H1 (cell line): ENCODE results near the gene CHD9. TPM values are rescaled to one million over a fixed set of nuclear protein-coding genes. Genes with fewer than 3 reads are reported as not detected.

Experiments used
- CTCF ChIA-PET: fragments of 300-600 bp; sonication (Branson Sonifier 250); formaldehyde crosslinking; loops from one replicate; lab custom pipeline; 2021; ENCODE audit not compliant: partially characterized antibody; lab: Charles Lee
- POLR2A ChIA-PET: fragments of 300-600 bp; sonication (Branson Sonifier 250); formaldehyde crosslinking; loops from one replicate; lab custom pipeline; 2021; ENCODE audit warnings: inconsistent platforms; ENCODE audit not compliant: partially characterized antibody; lab: Charles Lee
- DNase-seq, 2 experiments: peaks; one replicate each; pipeline versions ENCODE4 v3.0.0 to v3.0.0-alpha.2; 2010 to 2022; ENCODE audit warnings: low spot score in 2 of 2, low read depth in 1 of 2, mixed read lengths in 1 of 2
- FAIRE-seq: peaks from 2 replicates; lab custom pipeline; 2011; peaks lifted over from hg19 to GRCh38; lab: Jason Lieb, UNC
- H2AFZ ChIP-seq: 2 replicates; pipeline ENCODE4 v1.8.1; 2012; ENCODE audit warnings: low read length, inconsistent platforms
- H2AK5ac ChIP-seq: 2 replicates; pipeline ENCODE4 v1.6.1; 2013; ENCODE audit warnings: low read depth, low read length
- H2BK120ac ChIP-seq: replicated peaks from 2 replicates; pipeline ENCODE3; 2013; ENCODE audit warnings: low read depth, low read length, inconsistent platforms
- H2BK12ac ChIP-seq: 2 replicates; pipeline ENCODE4 v1.6.1; 2013; ENCODE audit warnings: low read depth, low read length
- H2BK15ac ChIP-seq: 2 replicates; pipeline ENCODE4 v1.6.1; 2013; ENCODE audit warnings: low read length
- H2BK20ac ChIP-seq: 2 replicates; pipeline ENCODE4 v1.6.1; 2013; ENCODE audit warnings: low read length
- H2BK5ac ChIP-seq: 2 replicates; pipeline ENCODE4 v1.6.1; 2013; ENCODE audit warnings: low read depth, low read length
- H3K14ac ChIP-seq: 2 replicates; pipeline ENCODE4 v1.6.1; 2013; ENCODE audit warnings: inconsistent platforms; ENCODE audit not compliant: insufficient read length
- H3K18ac ChIP-seq: 2 replicates; pipeline ENCODE4 v1.6.1; 2013; ENCODE audit warnings: low read length; ENCODE audit errors: extremely low read depth
- H3K23ac ChIP-seq: 2 replicates; pipeline ENCODE4 v1.6.1; 2013; ENCODE audit warnings: inconsistent platforms; ENCODE audit not compliant: insufficient read length
- H3K23me2 ChIP-seq: 2 replicates; pipeline ENCODE4 v1.6.1; 2013; ENCODE audit warnings: low read depth, low read length
- H3K27ac ChIP-seq: 2 replicates; pipeline ENCODE4 v1.6.1; 2011; ENCODE audit warnings: low read depth, low read length, inconsistent platforms
- H3K27me3 ChIP-seq, 4 experiments: replicated peaks in 1 of 4; 1 replicate in 1 of 4; 2 replicates in 3 of 4; pipeline versions ENCODE4 v1.6.1 to v1.8.1; 2011 to 2013; ENCODE audit warnings: low read length in 3 of 4, mild to moderate bottlenecking in 3 of 4, inconsistent platforms in 2 of 4, mixed read lengths in 2 of 4, moderate library complexity in 1 of 4; ENCODE audit not compliant: control insufficient read depth in 3 of 4, insufficient read depth in 3 of 4; ENCODE audit errors: extremely low read depth in 1 of 4
- H3K36me3 ChIP-seq, 4 experiments: 2 replicates each; pipeline versions ENCODE4 v1.6.1 to v1.8.1; 2011 to 2013; ENCODE audit warnings: mild to moderate bottlenecking in 4 of 4, low read length in 3 of 4, moderate library complexity in 2 of 4, control low read depth in 1 of 4, inconsistent platforms in 1 of 4; ENCODE audit not compliant: insufficient read depth in 4 of 4, control insufficient read depth in 2 of 4
- H3K4ac ChIP-seq: replicated peaks from 2 replicates; pipeline ENCODE3; 2013; ENCODE audit warnings: low read length, low read depth, mixed read lengths, inconsistent platforms; ENCODE audit not compliant: insufficient read length
- H3K4me1 ChIP-seq, 4 experiments: replicated peaks in 1 of 4; 1 replicate in 1 of 4; 2 replicates in 3 of 4; pipeline versions ENCODE4 v1.6.1 to v1.8.1; 2011 to 2013; ENCODE audit warnings: low read length in 3 of 4, inconsistent platforms in 2 of 4, mixed read lengths in 1 of 4; ENCODE audit not compliant: insufficient read depth in 4 of 4, control insufficient read depth in 3 of 4
- H3K4me2 ChIP-seq, 2 experiments: 2 replicates each; pipeline versions ENCODE4 v1.6.1 to v1.8.1; 2011 to 2013; ENCODE audit warnings: low read depth in 2 of 2, low read length in 2 of 2, control low read depth in 1 of 2, inconsistent platforms in 1 of 2, mild to moderate bottlenecking in 1 of 2; ENCODE audit not compliant: insufficient read depth in 1 of 2
- H3K4me3 ChIP-seq, 4 experiments: fragments of 200-600, 300-600 bp in 1 of 4; sonication (generic), shearing (Covaris generic), sonication (Bioruptor Twin) in 1 of 4; 2 replicates each; pipeline versions ENCODE4 v1.5.1 to v1.8.1; 2011 to 2016; ENCODE audit warnings: low read length in 4 of 4, low read depth in 3 of 4, control low read depth in 2 of 4, inconsistent platforms in 2 of 4, mild to moderate bottlenecking in 2 of 4, mixed read lengths in 1 of 4, moderate library complexity in 1 of 4; ENCODE audit not compliant: insufficient read depth in 2 of 4; ENCODE audit errors: extremely low read depth in 1 of 4
- H3K56ac ChIP-seq: replicated peaks from 2 replicates; pipeline ENCODE3; 2013; ENCODE audit warnings: low read depth, mild to moderate bottlenecking, mixed read lengths, low read length, inconsistent platforms; ENCODE audit not compliant: insufficient read length
- H3K79me1 ChIP-seq: 2 replicates; pipeline ENCODE4 v1.6.1; 2013; ENCODE audit warnings: low read depth, low read length, control low read depth
- H3K79me2 ChIP-seq, 2 experiments: 2 replicates each; pipeline versions ENCODE4 v1.6.1 to v1.8.1; 2012 to 2013; ENCODE audit warnings: low read length in 2 of 2, mild to moderate bottlenecking in 2 of 2, inconsistent platforms in 1 of 2; ENCODE audit not compliant: insufficient read depth in 2 of 2, control insufficient read depth in 1 of 2
- H3K9ac ChIP-seq, 4 experiments: replicated peaks in 1 of 4; 1 replicate in 1 of 4; 2 replicates in 3 of 4; pipeline versions ENCODE4 v1.6.1 to v1.8.1; 2011 to 2013; ENCODE audit warnings: low read depth in 3 of 4, low read length in 3 of 4, control low read depth in 2 of 4, mild to moderate bottlenecking in 2 of 4, moderate library complexity in 2 of 4, inconsistent platforms in 1 of 4; ENCODE audit errors: extremely low read depth in 1 of 4
- H3K9me3 ChIP-seq, 2 experiments: 2 replicates each; pipeline versions ENCODE4 v1.6.1 to v1.8.1; 2012 to 2013; ENCODE audit warnings: mild to moderate bottlenecking in 2 of 2, moderate library complexity in 2 of 2, control low read depth in 1 of 2, inconsistent platforms in 1 of 2, low read depth in 1 of 2, low read length in 1 of 2, mixed read lengths in 1 of 2; ENCODE audit not compliant: insufficient read depth in 2 of 2
- H4K20me1 ChIP-seq, 2 experiments: replicated peaks in 1 of 2; 2 replicates each; pipeline versions ENCODE3 to v1.8.1; 2011 to 2013; ENCODE audit warnings: inconsistent platforms in 2 of 2, low read length in 2 of 2, mild to moderate bottlenecking in 1 of 2; ENCODE audit not compliant: insufficient read depth in 2 of 2, control insufficient read depth in 1 of 2
- H4K5ac ChIP-seq: 2 replicates; pipeline ENCODE4 v1.6.1; 2013; ENCODE audit warnings: low read length, low read depth, mixed read lengths, inconsistent platforms; ENCODE audit not compliant: insufficient read length
- H4K8ac ChIP-seq: 2 replicates; pipeline ENCODE4 v1.8.0; 2013; ENCODE audit warnings: mild to moderate bottlenecking, moderate library complexity, low read length, inconsistent platforms; ENCODE audit not compliant: insufficient read depth; ENCODE audit errors: extremely low read depth
- H4K91ac ChIP-seq: replicated peaks from 2 replicates; pipeline ENCODE3; 2013; ENCODE audit warnings: low read length, mixed read lengths, inconsistent platforms; ENCODE audit not compliant: insufficient read length
- CEBPB ChIP-seq: IDR thresholded peaks from 2 replicates; pipeline ENCODE4 v1.6.1; 2012; ENCODE audit warnings: low read depth, low read length
- E2F6 ChIP-seq: IDR thresholded peaks from 2 replicates; pipeline ENCODE4 v1.6.1; 2012; ENCODE audit warnings: inconsistent platforms
- HDAC6 ChIP-seq: IDR thresholded peaks from one replicate; pipeline ENCODE4 v1.7.1; 2012; ENCODE audit warnings: low read depth, mild to moderate bottlenecking, inconsistent platforms, low read length, moderate library complexity
- KDM5A ChIP-seq: fragments of 200-600 bp; IDR thresholded peaks from 2 replicates; pipeline ENCODE4 v1.7.1; 2012; ENCODE audit warnings: mild to moderate bottlenecking, low read length, inconsistent platforms, mixed read lengths
- RXRA ChIP-seq: IDR thresholded peaks from 2 replicates; pipeline ENCODE4 v1.6.1; 2011; ENCODE audit warnings: low read depth, mild to moderate bottlenecking, low read length, moderate library complexity; ENCODE audit not compliant: insufficient read depth
- SIX5 ChIP-seq: IDR thresholded peaks from 2 replicates; pipeline ENCODE4 v1.6.1; 2011; ENCODE audit warnings: mild to moderate bottlenecking, low read depth, low read length
- USF2 ChIP-seq: IDR thresholded peaks from 2 replicates; pipeline ENCODE4 v1.6.1; 2011; ENCODE audit warnings: low read length, improper control_type of control experiment
- polyA plus RNA-seq, 7 experiments: library from polyadenylated mRNA; depleted of rRNA in 3 of 7; stranded (reverse) in 5 of 7; unstranded in 2 of 7; fragments of >200 nt in 5 of 7; fragments of 200-250 nt in 2 of 7; gene quantifications; 1 replicate in 5 of 7; 2 replicates in 1 of 7; 4 replicates in 1 of 7; pipeline versions ENCODE4 v1.2.1 to v1.2.3, GENCODE V29; 2011 to 2013; ENCODE audit warnings: missing spikeins in 2 of 7, mixed read lengths in 2 of 7
- total RNA-seq: library from RNA; stranded (reverse); fragmentation: NEBNext Ultra II Directional; extraction: Animal tissue kit (Norgen Biotek cat#: 25700); gene quantifications from 2 replicates; pipeline ENCODE4 v1.2.1, GENCODE V29; 2021

CHD9 gene
- total and polyA plus RNA-seq, 2 of the 8 experiments (the other 6 are each of a cell fraction or from before 2014, with no cell fraction given) = 9.9 to 32.4 TPM

- Histone ChIP-seq H3K56ac (no peak overlapping the region), H3K27ac (no peak overlapping the region), H3K9me3 (no peaks in the 10 kb centered on the region), H3K36me3 (peaks cover 4 to 57% (median 35%) of the 10 kb centered on the region in 4 experiments; a peak in 7 of 8 replicates), H3K4ac (no peak overlapping the region), H2BK120ac (no peak overlapping the region), H3K4me1 (no peaks in the 10 kb centered on the region), H3K79me1 (no peaks in the 10 kb centered on the region), H3K9ac (no peak overlapping the region), H3K23me2 (no peaks in the 10 kb centered on the region), H3K18ac (no peak overlapping the region), H4K91ac (no peak overlapping the region), H3K23ac (no peak overlapping the region), H2AK5ac (no peak overlapping the region), H4K20me1 (peaks cover 0 to 2% of the 10 kb centered on the region in 2 experiments), H2AFZ (no peak overlapping the region), H4K8ac (no peak overlapping the region), H3K4me3 (no peak overlapping the region), H2BK15ac (no peak overlapping the region), H3K27me3 (no peaks in the 10 kb centered on the region), H2BK20ac (no peak overlapping the region), H4K5ac (no peak overlapping the region), H3K14ac (no peak overlapping the region), H3K4me2 (no peak overlapping the region), H3K79me2 (no peaks in the 10 kb centered on the region), H2BK12ac (no peak overlapping the region), H2BK5ac (no peak overlapping the region)
- CTCF ChIA-PET = interaction anchor here (1.0 kb wide), 1 partner anchor 37 kb away, joined by 3 read pairs; no protein-coding TSS in a partner anchor
- POLR2A ChIA-PET = no interaction called here
- DNase-seq (no peak), FAIRE-seq (no peak)
- TF ChIP-seq USF2 (no peak), SIX5 (no peak), KDM5A (no peak), RXRA (no peak), HDAC6 (no peak), CEBPB (no peak), E2F6 (no peak)
Observed at GRCh38 chr16:53266156-53266555, 211.4 kb downstream of the CHD9 start.
